A204.1 (cell line): ENCODE results near the gene SYCN.
"Not testable (repeated sequence)": the region's sequence is repeated elsewhere in the genome, so short reads cannot be mapped to it uniquely, and the experiment has no call there.

Source experiments
- FAIRE-seq: peaks from 2 replicates; lab custom pipeline; 2012; peaks lifted over from hg19 to GRCh38; lab: Jason Lieb, UNC

The SYCN gene

DNA sequence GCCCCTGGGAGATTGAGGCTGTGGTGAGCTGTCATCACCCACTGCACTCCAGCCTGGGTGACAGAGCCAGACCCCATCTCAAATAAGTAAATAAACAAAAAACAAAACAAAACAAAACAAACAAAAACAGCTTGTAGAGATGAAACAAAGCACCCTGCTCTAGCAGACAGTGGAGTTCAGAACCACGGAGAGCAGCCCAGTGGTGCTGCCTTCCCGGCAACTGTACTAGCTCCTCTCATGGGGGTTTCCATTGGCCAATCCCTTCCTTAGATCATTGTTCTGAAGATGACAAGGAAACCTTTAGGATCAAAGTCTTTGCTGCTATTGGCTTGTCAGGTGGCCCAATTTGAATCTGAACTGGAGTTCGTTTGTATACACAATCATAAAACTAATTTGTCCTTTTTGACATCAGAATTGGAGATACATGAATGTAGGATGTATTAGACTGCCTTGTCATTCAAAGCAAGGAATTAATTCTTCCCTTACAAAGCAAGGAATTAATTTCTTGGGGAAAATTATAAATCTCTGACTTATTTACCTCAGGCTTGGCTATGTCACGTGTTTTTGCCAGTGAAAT lies 19.7 kb upstream of the SYCN start:
- FAIRE-seq = no peak

DNA sequence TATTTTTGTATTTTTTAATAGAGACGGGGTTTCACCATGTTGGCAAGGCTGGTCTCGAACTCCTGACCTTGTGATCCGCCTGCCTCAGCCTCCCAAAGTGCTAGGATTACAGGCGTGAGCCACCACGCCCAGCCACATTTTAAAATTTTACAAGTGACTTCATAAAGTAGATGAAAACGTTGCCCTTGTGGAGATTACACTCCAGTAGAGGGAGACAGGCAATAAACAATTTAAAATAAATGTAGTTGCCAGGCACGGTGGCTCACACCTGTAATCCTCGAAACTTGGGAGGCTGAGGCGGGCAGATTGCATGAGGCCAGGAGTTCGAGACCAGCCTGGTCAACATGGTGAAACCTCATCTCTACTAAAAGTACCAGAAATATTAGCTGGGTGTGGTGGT lies 15.0 kb upstream of the SYCN start:
- FAIRE-seq = not testable (repeated sequence)

DNA sequence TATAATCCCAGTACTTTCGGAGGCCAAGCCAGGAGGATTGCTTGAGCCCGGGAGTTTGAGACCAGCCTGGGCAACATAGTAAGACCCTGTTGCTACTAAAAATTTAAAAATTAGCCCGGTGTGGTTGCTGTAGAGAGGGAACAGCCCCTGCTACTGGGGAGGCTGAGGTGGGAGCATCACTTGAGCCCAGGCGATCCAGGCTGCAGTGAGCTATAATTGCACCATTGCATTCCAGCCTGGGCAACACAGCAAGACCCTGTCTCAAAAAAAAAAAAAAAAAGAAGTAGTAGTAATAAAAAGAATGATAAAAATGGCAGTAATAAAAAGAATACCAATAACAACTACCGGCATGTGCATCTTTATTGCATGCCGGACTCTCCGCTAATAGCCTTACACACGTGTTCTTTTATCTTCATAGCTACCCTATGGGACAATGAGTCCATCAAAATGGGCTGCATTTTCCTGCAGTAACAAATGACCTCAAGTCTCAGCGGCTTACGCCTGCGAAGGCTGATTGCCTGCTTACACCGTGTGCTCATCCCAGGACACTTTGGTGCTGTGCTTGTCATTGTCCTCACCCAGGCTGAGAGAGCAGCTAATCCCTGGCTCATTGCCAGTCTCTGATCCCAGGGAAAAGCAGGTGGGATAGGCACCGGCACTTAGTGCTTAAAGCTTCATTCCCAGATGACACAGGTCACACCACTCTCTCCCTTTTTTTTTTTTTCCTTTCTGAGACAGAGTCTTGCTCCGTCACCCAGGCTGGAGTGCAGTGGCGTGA lies 14.4 kb upstream of the SYCN start:
- no peak for FAIRE-seq

DNA sequence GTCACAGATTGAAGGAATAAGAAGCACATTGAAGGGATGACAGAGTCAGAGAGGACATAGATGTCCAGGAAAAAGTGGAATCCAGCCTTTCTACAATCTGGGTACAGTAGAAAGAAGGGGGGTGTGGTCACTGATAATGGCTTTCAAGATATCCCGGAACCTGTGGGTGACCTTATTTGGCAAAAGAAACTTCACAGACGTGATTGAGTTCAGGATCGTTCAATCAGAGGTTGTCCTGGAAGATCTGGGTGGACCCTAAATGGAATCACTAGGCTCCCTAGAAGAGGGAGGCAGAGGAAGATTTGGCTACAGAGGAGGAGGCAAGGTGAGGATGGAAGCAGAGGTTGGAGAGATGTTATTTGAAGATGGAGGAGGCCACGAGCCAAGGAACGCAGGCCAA lies 13.0 kb upstream of the SYCN start:
- no peak for FAIRE-seq

DNA sequence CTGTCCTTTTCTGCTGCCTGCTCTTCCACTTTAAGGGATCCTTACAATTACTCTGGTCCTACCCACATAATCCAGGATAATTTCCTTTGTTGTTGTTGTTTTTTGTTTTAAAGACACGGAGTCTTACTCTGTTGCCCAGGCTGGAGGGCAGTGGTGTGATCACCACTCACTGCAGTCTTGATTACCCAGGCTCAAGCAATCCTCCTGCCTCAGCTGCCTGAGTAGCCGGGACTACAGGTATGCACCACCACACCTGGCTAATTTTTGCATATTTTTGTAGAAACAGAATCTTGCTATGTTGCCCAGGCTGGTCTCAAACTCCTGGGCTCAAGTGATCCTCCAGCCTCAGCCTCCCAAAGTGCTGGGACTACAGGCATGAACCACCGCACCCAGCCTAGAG lies 11.3 kb upstream of the SYCN start:
- FAIRE-seq = not testable (repeated sequence)

DNA sequence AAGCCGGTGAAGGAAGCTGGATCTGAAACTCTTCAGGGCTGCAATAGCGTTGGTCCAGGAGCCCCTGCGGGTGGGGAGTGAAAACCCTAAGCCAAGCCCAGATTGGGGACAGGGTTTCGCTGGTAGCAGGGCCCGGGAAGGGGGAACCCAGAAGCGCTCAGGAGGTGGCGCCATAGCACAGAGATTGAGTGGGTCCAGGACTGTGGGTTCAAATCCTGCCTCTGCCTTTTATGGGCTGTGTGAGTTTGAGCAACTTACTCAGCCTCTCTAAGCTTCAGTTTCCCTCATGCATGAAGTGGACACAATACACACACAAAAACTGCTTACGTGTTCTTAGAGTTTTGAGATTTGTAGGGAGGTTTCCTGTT lies 8.3 kb upstream of the SYCN start:
- FAIRE-seq = no peak

DNA sequence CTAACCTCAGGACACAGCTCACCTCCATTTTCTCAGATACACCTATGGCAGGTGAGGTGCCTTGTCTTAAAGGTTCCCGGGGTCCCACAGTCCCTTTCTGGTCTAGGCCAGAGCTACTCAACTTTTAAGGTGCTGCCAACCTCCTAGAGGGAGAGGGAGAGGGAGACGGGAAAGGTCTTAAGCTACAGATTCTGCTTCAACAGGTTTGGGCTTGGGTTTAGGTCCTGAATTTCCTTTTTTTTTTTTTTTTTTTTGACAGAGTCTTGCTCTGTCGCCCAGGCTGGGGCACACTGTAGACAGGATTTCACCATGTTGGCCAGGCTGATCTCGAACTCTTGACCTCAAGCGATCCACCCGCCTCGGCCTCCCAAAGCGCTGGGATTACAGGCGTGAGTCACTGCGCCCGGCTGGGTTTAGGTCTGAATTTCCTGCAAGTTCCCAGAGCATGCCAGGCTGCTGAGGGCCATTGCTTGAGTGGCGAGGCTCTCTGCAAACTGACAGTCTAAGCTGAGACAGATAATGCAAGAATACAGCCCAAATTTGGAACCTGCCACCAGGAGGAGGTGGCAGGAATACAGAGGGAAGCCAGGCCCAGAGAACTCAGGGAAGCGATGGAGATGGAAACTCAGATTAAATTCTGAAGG lies 7.8 kb upstream of the SYCN start:
- FAIRE-seq = no peak

DNA sequence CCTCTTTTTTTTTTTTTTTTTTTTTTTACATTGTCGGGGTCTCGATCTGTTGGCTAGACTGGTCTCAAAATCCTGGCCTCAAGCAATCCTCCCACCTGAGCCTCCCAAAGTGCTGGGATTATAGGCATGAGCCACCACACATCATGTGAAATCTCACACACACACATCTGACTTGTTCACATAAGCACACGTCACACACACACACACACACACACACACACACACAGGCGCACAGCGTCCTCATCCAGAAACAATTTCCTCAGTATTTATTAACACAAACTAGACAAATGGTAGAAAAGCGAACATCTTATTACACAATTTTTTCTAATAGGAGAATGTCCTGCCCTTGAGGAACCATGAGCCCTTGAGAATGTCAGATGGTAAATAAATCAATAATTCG lies 5.1 kb upstream of the SYCN start:
- FAIRE-seq = no peak

DNA sequence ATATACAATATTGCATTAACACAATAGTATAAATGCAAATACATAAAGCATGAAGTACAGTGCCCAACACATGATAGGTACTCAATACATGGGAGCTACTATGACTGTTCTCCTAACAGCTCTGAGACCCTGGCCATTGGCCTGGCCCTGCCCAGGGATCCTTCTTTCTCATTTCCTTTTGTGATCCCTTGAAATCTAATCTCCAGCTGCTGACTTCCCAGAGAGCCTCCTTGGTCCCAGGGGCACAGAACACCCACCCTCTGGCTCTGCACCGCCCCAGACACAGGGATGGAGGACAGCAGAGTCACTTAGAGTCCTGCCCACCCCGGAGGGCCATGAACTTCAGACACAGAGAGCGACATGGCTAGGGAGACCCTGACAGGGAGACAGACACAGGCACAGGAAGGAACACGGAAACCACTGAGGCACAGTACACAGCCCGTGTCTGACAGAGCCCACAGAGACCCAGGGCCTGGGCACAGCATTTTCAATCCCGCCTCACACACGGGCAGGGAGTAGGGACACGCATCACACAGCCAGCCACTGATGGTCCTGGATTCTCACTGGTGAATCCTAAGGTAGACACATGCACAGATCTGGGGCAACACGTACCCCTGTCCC lies 4.2 kb upstream of the SYCN start:
- no peak for FAIRE-seq

DNA sequence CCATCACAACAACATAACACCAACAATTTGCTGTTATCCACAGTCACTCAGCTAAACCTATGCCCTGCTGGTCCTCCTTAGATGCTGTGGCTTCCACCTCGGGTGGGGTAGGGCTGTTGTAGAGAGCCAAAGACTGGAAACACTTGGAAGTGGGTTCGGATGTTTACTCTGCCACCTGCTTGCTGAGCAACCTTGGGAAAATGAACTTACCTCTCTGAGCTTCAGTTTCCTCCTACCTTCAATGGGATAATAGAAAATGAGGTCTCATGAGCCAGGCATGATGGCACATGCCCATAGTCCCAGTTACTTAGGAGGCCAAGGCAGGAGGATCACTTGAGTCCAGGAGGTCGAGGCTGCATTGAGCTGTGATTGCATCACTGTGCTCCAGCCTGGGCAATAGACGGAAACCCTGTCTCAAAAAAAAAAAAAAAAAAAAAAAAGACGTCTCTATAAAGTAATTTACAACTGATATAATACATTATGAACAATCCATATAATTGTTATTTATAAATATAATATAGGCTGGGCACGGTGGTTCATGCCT lies 3.3 kb upstream of the SYCN start:
- no peak for FAIRE-seq

DNA sequence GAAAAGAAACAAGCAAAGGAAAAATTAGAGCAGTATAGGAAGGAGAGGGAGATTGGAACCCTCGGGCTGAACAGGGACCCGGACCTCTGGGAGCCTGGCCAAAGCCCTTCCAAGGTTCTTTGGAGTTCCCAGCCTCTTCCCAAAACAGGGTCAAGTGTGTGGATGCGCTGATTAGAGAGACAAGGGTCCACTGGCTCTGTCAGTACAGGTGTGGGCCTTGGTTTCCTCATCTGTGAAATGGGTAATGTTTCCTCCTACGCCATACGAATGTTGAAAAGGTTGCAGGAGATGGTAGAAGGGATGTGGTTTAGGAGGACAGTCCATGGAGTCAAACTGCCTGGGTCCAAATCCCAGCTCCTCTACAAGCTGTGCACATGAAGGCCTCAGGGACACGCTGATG lies 2.1 kb upstream of the SYCN start:
- no peak for FAIRE-seq

DNA sequence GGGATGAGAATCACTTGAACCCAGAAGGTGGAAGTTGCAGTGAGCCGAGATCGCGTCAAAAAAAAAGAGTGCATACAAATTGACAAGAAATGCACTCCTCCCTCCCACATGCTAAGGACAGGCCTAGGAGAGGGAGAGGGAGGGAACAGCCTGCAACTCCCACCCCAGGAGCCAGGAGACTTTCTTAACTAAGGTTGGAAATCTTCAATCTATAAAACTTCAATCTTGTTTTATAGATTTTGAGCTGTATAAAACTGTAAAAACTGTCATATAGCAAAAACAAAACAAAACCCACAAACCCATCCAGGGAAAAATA lies 1.3 kb upstream of the SYCN start:
- FAIRE-seq = no peak

DNA sequence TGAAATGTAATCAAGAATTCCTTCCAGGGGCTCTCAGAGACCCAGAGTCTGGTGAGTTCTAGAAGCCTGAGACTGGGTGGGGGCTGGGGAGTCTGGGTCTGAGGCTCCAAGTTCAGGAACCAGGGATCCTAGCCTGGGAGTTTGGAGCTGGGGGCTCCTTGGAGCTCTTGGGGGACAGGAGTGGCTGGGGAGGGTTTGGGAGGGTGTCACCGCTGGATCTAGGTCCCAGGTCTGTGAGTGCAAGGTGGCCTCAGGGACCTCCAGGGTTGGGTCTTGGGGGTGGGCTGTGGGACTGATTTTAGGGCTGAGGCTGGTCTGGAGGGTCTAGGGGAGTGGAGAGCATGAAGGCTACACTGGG lies 1.1 kb downstream of the SYCN start:
- no peak for FAIRE-seq

DNA sequence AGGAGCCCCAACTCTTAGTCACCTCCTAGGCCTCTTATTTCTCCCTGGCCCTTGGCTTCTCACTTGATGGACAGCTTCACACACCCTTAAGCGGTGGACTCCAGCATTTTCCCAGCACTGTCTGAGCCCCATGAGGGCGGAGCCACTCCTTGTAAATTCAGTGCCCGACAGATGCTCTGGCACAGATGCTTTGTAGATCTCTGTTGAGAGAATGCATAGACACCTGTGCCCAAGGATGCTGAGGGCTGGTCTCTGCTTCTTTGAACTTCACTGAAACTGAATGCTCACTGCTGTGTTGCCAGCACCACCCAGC lies 3.3 kb downstream of the SYCN start:
- no peak for FAIRE-seq

DNA sequence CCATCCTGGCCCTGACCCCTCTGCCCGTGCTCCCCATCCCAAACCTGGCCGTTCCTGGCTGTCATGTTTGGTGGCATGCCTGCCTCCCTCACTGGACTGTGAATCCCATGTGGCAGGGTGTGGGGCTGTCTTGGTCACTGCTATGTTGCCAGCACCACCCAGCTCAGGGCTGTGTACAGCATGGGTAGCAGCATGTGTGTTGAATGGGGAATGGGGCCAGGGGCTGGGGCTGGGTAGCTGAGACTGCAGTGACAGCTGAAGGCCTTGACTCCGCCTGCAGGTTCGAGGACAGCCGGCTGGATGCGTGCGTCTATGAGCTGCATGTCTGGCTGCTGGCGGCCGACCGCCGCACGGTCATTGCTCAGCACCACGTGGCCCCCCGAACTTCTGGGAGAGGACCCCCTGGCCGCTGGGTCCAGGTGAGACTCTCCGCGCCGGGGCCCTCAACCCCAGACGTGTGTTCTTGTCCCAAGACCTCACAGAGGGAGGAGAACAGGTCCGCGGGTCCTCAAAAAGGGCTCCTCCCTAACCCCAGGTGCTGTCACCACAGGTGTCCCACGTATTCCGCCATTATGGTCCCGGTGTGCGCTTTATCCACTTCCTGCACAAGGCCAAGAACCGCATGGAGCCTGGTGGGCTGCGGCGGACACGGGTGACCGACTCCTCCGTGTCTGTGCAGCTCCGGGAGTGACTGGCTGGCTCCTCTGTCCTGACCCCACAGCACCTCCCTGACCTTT lies 3.8 kb downstream of the SYCN start:
- no peak for FAIRE-seq

DNA sequence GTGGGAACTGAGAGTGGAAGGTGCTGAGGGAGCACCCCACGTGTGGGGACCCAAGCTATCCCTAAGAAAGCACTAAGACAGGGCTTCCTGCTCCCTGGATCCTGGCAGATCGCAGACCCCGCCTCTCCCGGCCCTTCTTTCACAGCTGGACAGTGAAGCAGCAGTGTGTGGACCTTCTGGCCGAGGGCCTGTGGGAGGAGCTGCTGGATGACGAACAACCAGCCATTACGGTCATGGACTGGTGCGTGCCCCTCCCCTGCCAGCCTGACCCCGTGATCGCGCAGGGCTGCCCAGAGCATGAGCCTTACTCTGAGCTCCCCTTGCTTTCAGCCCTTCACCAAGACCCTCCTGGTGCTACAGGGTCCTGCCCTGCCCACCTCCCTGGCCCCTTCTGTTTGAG lies 5.0 kb downstream of the SYCN start:
- FAIRE-seq = no peak

DNA sequence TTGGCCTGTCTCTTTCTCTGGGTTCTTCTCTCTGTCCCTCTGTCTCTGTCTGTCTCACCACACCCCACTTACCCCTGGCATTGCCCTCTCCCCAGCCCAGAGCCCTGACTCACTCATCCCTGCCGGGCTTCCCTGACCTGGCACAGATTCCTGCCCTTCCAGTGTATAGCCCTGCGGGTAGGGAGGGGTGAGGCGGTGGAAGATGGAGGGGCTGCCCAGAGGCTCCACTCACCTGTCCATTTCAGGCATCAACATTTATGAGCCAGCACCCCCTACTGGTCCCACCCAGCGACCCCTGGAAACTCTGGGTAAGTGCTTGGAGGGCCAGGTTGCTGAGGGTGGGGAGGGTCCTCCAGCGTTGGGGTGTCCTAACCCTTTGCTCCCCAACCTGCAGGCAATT lies 6.3 kb downstream of the SYCN start:
- FAIRE-seq = no peak

DNA sequence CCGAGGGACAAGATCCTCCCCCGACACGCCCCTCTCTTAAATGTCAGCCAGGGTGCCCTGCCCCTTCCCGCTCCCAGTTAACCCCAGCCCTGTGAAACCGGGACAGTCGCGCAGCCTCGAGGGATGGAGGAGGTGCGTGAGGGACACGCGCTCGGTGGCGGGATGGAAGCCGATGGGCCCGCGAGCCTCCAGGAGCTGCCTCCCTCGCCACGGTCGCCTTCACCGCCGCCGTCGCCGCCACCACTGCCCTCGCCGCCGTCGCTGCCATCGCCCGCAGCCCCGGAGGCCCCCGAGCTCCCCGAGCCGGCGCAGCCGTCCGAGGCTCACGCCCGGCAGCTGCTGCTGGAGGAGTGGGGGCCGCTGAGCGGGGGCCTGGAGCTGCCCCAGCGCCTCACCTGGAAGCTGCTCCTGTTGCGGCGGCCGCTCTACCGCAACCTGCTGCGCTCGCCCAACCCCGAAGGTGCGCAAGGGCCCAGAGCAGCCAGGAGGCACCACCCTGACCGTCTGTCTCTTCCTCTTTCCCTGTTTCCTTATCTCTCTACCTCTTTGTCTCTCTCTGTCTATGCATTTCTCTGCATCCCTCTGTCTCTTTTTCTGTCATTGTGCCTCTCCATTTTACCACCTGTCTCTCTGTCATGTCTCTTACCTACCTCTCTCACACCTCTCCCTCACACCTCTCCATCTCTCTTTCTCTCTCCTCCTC lies 7.1 kb downstream of the SYCN start, which contains the start of gene NCCRP1:
Gene NCCRP1, plus strand, starts transcription at position 105 of the 703 bp plus-strand sequence. Its CDS starts 19 bp downstream, at position 124.
- FAIRE-seq = no peak

DNA sequence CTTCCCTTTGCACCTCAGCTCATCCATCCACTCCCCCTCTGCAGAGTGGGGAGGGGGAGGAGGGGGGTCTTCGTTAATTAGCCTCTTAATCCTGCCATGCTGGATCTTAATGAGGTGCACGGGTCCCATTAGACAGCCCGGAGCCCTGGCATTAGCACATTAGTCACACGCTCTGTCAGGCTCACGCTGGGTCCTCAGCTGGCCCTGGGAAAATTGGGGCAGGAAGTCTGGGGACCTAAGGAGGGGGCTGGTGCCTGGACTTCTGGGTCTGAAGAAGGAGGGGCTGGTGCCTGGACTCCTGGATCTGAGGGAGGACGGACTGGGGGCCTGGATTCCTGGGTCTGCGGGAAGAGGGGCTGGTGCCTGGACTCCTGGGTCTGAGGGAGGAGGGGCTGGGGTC lies 7.7 kb downstream of the SYCN start:
- FAIRE-seq = no peak

DNA sequence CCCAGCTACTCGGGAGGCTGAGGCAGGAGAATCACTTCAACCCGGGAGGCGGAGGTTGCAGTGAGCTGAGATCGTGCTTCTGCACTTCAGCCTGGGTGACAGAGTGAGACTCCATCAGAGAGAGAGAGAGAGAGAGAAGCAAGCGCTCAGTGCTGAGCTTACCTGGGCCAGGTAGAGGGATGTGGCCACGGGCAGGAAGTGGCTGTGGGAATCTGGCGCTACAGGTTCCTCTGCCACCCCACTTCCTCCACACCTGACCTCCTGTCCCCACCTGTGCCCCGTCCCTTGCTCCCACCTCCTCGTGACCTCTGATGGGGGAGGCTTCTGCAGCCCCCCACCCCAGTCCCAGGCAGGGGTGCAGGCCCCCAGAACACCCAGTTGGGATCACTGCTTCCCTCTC lies 8.3 kb downstream of the SYCN start:
- no peak for FAIRE-seq

DNA sequence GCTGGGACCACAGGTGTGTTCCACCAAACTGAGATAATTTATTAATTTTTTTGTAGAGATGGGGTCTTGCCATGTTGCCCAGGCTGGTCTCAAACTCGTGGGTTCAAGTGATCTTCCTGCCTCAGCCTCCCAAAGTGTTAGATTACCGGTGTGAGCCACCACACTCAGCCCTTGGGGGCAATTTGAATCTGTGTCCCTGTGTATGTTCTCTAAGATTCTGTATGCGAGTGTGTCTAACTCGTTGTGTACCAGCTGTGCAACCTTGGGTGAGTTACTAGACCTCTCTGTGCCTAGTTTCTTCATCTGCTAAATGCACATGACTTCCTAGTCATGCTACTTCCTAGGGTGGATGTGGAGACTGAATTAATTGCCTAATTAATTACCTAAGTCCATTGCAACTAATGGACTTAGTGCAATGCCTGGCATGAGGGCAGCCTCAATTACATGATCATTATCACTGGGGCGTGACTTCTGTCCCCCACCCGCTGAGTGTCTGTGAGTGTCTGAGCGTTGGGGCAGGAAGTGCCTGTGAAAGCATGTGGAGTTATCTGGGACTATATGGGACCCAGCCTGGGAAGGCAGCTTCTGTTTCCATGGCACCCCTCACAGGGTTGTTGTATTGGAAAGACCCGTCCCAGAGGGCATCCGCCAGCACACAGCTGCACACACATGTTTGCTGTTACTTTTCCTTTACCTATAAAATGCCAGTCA lies 9.1 kb downstream of the SYCN start:
- FAIRE-seq = no peak

DNA sequence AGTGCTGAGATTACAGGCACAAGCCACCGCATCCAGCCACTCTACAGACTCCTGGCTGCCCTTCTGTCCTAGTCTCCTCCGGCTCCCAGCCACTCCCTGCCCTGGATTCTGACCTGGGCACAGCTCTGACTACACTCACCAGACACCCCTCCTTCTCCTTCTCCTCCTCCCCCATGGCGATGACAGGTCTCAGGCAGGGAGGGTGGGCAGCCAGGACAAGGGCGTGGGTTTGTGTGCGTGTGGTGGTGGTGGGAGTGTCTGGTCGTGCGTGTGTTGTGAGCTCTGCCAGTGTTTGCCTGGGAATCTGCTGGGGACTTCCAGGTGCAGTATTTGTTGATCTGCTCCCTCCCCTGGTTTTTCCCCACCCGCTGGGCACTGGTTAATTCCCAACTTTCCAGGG lies 10.3 kb downstream of the SYCN start:
- FAIRE-seq = no peak
